ENCODE measurements around the gene FADS2. TPM values are rescaled to one million over a fixed set of nuclear protein-coding genes. Genes with fewer than 3 reads are reported as not detected.

The FADS2 gene
- total and polyA plus RNA-seq, 2 of the 13 experiments (the other 11 are each of a cell fraction or from before 2014, with no cell fraction given) = 90.1 to 124 TPM

DNA sequence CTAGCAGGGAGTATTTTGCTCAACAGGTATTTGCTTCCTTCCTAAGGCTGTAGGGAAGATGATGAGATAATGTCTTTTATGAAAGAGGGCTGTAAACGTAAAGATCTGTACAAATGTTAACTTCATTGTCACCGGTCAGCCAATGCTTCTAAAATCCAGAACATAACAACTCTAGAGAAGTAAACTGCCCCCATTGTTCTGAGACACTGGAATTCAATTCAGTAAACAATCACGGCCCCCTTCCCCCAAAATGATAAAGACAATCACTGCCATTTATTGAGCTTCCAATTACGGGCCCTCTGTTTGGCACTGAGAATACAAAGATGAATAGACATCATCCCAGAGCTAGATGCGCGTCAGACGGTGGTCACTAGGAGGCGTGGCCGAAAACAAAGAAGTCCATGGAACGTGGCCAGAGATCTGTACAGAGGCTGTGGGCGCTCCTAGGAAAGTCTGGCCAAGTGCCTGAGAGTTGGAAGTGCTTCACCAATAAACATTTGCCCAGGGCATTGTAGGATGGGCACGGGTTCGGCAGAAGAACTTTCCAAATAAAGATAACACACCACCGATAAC lies 36.3 kb upstream of the FADS2 start (continued):
- TF ChIP-seq ZNF557 (CRISPR knock-in tag; IDR thresholded peaks at IDR 0.05) (no peak), FOXK1 (CRISPR knock-in tag; IDR thresholded peaks at IDR 0.05; ENCODE audit: borderline replicate concordance, low read depth) (peak; percentile 39; the same call in 1 of the 2 replicates), ZKSCAN5 (CRISPR knock-in tag; IDR thresholded peaks at IDR 0.05) (no peak), POGZ (CRISPR knock-in tag; IDR thresholded peaks at IDR 0.05) (no peak), EED (CRISPR knock-in tag; IDR thresholded peaks at IDR 0.05) (no peak), ZNF180 (CRISPR knock-in tag; IDR thresholded peaks at IDR 0.05; ENCODE audit: borderline replicate concordance, low read depth) (no peak), ZNF3 (CRISPR knock-in tag; IDR thresholded peaks at IDR 0.05) (no peak), ZNF337 (CRISPR knock-in tag; IDR thresholded peaks at IDR 0.05; ENCODE audit: borderline replicate concordance, low read depth) (no peak), ZNF343 (CRISPR knock-in tag; IDR thresholded peaks at IDR 0.05) (0 out of 2 replicates have a peak, but pooled peaks have one; percentile 40), KDM6A (CRISPR knock-in tag; IDR thresholded peaks at IDR 0.05; ENCODE audit: low read depth) (no peak), HOXA3 (CRISPR knock-in tag; IDR thresholded peaks at IDR 0.05) (no peak; the same call in 1 of the 2 replicates)
- TF ChIP-seq, protein P1, sequence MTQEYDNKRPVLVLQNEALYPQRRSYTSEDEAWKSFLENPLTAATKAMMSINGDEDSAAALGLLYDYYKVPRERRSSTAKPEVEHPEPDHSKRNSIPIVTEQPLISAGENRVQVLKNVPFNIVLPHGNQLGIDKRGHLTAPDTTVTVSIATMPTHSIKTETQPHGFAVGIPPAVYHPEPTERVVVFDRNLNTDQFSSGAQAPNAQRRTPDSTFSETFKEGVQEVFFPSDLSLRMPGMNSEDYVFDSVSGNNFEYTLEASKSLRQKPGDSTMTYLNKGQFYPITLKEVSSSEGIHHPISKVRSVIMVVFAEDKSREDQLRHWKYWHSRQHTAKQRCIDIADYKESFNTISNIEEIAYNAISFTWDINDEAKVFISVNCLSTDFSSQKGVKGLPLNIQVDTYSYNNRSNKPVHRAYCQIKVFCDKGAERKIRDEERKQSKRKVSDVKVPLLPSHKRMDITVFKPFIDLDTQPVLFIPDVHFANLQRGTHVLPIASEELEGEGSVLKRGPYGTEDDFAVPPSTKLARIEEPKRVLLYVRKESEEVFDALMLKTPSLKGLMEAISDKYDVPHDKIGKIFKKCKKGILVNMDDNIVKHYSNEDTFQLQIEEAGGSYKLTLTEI (CRISPR knock-in tag; conservative IDR thresholded peaks at IDR 0.05) = no peak
- TF ChIP-seq, protein P2, sequence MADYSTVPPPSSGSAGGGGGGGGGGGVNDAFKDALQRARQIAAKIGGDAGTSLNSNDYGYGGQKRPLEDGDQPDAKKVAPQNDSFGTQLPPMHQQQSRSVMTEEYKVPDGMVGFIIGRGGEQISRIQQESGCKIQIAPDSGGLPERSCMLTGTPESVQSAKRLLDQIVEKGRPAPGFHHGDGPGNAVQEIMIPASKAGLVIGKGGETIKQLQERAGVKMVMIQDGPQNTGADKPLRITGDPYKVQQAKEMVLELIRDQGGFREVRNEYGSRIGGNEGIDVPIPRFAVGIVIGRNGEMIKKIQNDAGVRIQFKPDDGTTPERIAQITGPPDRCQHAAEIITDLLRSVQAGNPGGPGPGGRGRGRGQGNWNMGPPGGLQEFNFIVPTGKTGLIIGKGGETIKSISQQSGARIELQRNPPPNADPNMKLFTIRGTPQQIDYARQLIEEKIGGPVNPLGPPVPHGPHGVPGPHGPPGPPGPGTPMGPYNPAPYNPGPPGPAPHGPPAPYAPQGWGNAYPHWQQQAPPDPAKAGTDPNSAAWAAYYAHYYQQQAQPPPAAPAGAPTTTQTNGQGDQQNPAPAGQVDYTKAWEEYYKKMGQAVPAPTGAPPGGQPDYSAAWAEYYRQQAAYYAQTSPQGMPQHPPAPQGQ (CRISPR knock-in tag; IDR thresholded peaks at IDR 0.05; ENCODE audit: borderline replicate concordance) = no peak
- TF ChIP-seq, protein P3, sequence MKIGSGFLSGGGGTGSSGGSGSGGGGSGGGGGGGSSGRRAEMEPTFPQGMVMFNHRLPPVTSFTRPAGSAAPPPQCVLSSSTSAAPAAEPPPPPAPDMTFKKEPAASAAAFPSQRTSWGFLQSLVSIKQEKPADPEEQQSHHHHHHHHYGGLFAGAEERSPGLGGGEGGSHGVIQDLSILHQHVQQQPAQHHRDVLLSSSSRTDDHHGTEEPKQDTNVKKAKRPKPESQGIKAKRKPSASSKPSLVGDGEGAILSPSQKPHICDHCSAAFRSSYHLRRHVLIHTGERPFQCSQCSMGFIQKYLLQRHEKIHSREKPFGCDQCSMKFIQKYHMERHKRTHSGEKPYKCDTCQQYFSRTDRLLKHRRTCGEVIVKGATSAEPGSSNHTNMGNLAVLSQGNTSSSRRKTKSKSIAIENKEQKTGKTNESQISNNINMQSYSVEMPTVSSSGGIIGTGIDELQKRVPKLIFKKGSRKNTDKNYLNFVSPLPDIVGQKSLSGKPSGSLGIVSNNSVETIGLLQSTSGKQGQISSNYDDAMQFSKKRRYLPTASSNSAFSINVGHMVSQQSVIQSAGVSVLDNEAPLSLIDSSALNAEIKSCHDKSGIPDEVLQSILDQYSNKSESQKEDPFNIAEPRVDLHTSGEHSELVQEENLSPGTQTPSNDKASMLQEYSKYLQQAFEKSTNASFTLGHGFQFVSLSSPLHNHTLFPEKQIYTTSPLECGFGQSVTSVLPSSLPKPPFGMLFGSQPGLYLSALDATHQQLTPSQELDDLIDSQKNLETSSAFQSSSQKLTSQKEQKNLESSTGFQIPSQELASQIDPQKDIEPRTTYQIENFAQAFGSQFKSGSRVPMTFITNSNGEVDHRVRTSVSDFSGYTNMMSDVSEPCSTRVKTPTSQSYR (CRISPR knock-in tag; IDR thresholded peaks at IDR 0.05; ENCODE audit: borderline replicate concordance) = no peak
- TF ChIP-seq, protein P4, sequence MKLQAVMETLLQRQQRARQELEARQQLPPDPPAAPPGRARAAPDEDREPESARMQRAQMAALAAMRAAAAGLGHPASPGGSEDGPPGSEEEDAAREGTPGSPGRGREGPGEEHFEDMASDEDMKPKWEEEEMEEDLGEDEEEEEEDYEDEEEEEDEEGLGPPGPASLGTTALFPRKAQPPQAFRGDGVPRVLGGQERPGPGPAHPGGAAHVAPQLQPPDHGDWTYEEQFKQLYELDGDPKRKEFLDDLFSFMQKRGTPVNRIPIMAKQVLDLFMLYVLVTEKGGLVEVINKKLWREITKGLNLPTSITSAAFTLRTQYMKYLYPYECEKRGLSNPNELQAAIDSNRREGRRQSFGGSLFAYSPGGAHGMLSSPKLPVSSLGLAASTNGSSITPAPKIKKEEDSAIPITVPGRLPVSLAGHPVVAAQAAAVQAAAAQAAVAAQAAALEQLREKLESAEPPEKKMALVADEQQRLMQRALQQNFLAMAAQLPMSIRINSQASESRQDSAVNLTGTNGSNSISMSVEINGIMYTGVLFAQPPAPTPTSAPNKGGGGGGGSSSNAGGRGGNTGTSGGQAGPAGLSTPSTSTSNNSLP (IDR thresholded peaks at IDR 0.05; ENCODE audit: low read depth, low read length) = no peak
- TF ChIP-seq, protein P5, sequence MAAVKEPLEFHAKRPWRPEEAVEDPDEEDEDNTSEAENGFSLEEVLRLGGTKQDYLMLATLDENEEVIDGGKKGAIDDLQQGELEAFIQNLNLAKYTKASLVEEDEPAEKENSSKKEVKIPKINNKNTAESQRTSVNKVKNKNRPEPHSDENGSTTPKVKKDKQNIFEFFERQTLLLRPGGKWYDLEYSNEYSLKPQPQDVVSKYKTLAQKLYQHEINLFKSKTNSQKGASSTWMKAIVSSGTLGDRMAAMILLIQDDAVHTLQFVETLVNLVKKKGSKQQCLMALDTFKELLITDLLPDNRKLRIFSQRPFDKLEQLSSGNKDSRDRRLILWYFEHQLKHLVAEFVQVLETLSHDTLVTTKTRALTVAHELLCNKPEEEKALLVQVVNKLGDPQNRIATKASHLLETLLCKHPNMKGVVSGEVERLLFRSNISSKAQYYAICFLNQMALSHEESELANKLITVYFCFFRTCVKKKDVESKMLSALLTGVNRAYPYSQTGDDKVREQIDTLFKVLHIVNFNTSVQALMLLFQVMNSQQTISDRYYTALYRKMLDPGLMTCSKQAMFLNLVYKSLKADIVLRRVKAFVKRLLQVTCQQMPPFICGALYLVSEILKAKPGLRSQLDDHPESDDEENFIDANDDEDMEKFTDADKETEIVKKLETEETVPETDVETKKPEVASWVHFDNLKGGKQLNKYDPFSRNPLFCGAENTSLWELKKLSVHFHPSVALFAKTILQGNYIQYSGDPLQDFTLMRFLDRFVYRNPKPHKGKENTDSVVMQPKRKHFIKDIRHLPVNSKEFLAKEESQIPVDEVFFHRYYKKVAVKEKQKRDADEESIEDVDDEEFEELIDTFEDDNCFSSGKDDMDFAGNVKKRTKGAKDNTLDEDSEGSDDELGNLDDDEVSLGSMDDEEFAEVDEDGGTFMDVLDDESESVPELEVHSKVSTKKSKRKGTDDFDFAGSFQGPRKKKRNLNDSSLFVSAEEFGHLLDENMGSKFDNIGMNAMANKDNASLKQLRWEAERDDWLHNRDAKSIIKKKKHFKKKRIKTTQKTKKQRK (IDR thresholded peaks at IDR 0.05; ENCODE audit: low read length) = no peak

Measured in HepG2 (cell line).